ENCODE results near the gene FOXD2. TPM values are rescaled to one million over a fixed set of nuclear protein-coding genes. Genes with fewer than 3 reads are reported as not detected.

Gene FOXD2
- total RNA-seq, 1 experiment from 2014 or later: 0.07 TPM

DNA sequence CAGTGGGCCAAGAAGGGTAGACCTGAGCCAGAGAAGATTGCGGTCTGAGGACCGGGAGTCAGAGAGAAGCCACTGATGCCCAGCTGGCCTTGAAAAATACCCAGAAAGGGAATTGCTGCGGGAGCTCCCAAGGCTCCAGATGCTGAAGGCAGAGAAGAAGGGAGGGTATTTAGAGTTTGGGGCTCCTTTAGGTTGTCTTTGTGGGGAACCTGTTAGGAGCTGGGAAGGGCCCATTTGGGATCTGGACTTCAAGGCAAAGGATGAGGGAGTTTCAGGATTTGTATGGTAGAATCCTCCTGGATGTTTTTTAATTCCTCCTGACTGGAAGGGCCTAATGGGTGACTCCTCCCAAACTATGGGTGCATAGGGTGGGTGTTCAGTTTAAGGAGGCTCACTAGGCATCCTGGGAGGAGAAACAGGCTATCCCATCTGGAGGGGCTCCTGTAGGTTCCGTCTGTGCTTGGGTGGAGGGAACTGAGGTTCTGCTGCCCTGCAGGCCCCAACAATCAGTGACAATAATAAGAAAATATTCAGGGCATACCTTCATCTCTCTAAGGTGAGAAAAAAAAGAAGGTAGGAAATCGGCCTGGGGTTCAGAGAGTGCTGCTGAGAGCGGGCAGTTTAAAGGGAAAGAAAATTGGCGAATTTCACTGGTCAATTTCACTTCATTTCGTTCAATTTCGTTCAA lies 5.1 kb downstream of the FOXD2 start (continued):
- TF ChIP-seq, protein P1, sequence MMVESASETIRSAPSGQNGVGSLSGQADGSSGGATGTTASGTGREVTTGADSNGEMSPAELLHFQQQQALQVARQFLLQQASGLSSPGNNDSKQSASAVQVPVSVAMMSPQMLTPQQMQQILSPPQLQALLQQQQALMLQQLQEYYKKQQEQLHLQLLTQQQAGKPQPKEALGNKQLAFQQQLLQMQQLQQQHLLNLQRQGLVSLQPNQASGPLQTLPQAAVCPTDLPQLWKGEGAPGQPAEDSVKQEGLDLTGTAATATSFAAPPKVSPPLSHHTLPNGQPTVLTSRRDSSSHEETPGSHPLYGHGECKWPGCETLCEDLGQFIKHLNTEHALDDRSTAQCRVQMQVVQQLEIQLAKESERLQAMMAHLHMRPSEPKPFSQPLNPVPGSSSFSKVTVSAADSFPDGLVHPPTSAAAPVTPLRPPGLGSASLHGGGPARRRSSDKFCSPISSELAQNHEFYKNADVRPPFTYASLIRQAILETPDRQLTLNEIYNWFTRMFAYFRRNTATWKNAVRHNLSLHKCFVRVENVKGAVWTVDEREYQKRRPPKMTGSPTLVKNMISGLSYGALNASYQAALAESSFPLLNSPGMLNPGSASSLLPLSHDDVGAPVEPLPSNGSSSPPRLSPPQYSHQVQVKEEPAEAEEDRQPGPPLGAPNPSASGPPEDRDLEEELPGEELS (CRISPR knock-in tag; IDR thresholded peaks at IDR 0.05): no peak

DNA sequence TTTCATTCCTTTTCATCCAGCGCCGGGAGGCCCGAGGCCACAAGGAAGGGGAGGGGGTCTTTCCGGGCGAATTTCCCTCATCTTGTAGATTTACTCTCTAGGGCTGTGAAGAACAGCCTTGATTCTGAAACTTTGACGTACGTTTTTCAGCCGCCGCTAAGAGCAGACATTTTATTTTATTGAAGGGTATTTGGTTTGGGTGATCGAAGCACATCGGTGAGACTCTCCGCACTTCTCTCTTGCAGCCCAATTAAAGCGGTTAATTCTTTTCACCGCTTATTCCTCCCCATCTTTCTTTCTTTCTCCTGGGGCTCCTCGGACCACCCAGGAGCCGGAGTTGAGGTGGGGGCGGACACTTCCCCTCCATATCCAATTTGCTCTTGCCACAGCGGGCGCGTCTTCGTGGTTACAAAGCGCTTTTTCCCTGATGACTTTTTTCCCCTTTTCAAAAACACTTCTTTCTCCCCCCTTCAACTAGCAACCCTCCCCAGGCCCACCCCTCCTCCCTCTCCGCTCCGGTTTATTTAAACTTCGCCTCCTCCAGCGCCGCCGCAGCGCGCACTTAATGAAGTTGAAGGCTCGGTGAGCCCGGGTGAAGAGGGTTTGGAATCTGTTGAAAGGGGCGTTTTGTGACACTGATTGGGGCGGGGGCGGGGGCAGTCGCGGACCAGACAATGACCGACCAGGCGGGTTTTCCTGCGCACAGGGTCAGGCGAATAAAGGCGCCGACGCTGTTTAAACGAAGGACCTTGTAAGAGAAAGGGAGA lies 5.9 kb downstream of the FOXD2 start:
- Mint-ChIP-seq H3K27ac (no peak overlapping the region), H3K27me3 (ENCODE audit: low read depth) (no peaks in the 10 kb centered on the region; the same call in 1 of the 2 replicates), H3K4me1 (peaks cover 41% of the 10 kb centered on the region), H3K9me3 (no peaks in the 10 kb centered on the region), H3K4me3 (peak overlapping the region; percentile 63), H3K36me3 (no peaks in the 10 kb centered on the region)
- POLR2A ChIA-PET: no interaction called here
- DNase-seq (ENCODE audit: low spot score): peak; percentile 59
- CTCF ChIA-PET: interaction anchor here (1.0 to 1.5 kb wide), 3 partner anchors 9 to 283 kb away, joined by 3 to 8 read pairs (median 5); no protein-coding TSS in a partner anchor
- TF ChIP-seq ZNF138 (CRISPR knock-in tag; conservative IDR thresholded peaks at IDR 0.05) (no peak), GTF2I (CRISPR knock-in tag; conservative IDR thresholded peaks at IDR 0.05) (no peak), FOXP1 (CRISPR knock-in tag; IDR thresholded peaks at IDR 0.05; ENCODE audit: borderline replicate concordance) (no peak), IRF2 (CRISPR knock-in tag; IDR thresholded peaks at IDR 0.05; ENCODE audit: borderline replicate concordance, low read depth) (no peak), MYBL2 (CRISPR knock-in tag; IDR thresholded peaks at IDR 0.05) (no peak)
- TF ChIP-seq, protein P2, sequence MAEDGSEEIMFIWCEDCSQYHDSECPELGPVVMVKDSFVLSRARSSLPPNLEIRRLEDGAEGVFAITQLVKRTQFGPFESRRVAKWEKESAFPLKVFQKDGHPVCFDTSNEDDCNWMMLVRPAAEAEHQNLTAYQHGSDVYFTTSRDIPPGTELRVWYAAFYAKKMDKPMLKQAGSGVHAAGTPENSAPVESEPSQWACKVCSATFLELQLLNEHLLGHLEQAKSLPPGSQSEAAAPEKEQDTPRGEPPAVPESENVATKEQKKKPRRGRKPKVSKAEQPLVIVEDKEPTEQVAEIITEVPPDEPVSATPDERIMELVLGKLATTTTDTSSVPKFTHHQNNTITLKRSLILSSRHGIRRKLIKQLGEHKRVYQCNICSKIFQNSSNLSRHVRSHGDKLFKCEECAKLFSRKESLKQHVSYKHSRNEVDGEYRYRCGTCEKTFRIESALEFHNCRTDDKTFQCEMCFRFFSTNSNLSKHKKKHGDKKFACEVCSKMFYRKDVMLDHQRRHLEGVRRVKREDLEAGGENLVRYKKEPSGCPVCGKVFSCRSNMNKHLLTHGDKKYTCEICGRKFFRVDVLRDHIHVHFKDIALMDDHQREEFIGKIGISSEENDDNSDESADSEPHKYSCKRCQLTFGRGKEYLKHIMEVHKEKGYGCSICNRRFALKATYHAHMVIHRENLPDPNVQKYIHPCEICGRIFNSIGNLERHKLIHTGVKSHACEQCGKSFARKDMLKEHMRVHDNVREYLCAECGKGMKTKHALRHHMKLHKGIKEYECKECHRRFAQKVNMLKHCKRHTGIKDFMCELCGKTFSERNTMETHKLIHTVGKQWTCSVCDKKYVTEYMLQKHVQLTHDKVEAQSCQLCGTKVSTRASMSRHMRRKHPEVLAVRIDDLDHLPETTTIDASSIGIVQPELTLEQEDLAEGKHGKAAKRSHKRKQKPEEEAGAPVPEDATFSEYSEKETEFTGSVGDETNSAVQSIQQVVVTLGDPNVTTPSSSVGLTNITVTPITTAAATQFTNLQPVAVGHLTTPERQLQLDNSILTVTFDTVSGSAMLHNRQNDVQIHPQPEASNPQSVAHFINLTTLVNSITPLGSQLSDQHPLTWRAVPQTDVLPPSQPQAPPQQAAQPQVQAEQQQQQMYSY (CRISPR knock-in tag; IDR thresholded peaks at IDR 0.05): no peak
- ATAC-seq: peak; percentile 6

DNA sequence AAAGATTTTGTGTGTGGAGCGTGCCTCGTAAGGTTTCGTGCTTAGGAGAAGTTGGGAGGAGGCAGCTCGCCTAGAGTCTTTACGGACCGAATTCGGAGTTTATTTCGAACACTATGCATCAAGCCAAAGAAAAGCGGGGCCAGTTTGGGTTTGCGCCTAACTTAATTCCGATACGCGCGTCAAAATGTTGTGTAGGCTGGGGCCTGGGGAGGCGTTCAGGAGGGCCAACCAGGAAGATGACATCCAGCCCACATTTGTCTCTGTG lies 6.4 kb downstream of the FOXD2 start:
- POLR2A ChIA-PET: no interaction called here
- H3K4me3 Mint-ChIP-seq: peak overlapping the region; percentile 63
- DNase-seq (ENCODE audit: low spot score) (no peak), ATAC-seq (peak; percentile 2; the same call in 1 of the 2 replicates)
- no peak overlapping the region for H3K27ac Mint-ChIP-seq
- no peaks in the 10 kb centered on the region for H3K9me3 Mint-ChIP-seq
- TF ChIP-seq ESRRA (CRISPR knock-in tag; IDR thresholded peaks at IDR 0.05; ENCODE audit: borderline replicate concordance) (no peak), CREB1 (CRISPR knock-in tag; IDR thresholded peaks at IDR 0.05) (no peak), MXD4 (CRISPR knock-in tag; IDR thresholded peaks at IDR 0.05; ENCODE audit: borderline replicate concordance) (no peak), TP53 (CRISPR knock-in tag; IDR thresholded peaks at IDR 0.05) (no peak), SMAD4 (CRISPR knock-in tag; IDR thresholded peaks at IDR 0.05) (no peak), GABPB1 (CRISPR knock-in tag; IDR thresholded peaks at IDR 0.05) (no peak), ZNF396 (CRISPR knock-in tag; IDR thresholded peaks at IDR 0.05; ENCODE audit: borderline replicate concordance) (no peak), TCF7 (CRISPR knock-in tag; IDR thresholded peaks at IDR 0.05; ENCODE audit: low read depth) (no peak), ZNF219 (CRISPR knock-in tag; IDR thresholded peaks at IDR 0.05; ENCODE audit: borderline replicate concordance) (no peak)
- TF ChIP-seq, protein P3, sequence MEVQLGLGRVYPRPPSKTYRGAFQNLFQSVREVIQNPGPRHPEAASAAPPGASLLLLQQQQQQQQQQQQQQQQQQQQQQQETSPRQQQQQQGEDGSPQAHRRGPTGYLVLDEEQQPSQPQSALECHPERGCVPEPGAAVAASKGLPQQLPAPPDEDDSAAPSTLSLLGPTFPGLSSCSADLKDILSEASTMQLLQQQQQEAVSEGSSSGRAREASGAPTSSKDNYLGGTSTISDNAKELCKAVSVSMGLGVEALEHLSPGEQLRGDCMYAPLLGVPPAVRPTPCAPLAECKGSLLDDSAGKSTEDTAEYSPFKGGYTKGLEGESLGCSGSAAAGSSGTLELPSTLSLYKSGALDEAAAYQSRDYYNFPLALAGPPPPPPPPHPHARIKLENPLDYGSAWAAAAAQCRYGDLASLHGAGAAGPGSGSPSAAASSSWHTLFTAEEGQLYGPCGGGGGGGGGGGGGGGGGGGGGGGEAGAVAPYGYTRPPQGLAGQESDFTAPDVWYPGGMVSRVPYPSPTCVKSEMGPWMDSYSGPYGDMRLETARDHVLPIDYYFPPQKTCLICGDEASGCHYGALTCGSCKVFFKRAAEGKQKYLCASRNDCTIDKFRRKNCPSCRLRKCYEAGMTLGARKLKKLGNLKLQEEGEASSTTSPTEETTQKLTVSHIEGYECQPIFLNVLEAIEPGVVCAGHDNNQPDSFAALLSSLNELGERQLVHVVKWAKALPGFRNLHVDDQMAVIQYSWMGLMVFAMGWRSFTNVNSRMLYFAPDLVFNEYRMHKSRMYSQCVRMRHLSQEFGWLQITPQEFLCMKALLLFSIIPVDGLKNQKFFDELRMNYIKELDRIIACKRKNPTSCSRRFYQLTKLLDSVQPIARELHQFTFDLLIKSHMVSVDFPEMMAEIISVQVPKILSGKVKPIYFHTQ (CRISPR knock-in tag; IDR thresholded peaks at IDR 0.05): no peak
- CTCF ChIA-PET: interaction anchor here (1.0 to 1.5 kb wide), 3 partner anchors 10 to 282 kb away, joined by 3 to 8 read pairs (median 5); no protein-coding TSS in a partner anchor
- no peaks in the 10 kb centered on the region for H3K36me3 Mint-ChIP-seq
- H3K4me1 Mint-ChIP-seq: peaks cover 41% of the 10 kb centered on the region
- H3K27me3 Mint-ChIP-seq (ENCODE audit: low read depth): no peaks in the 10 kb centered on the region

All from WTC11 (cell line).